NCI-H2107 treated with DMSO at 0.1 percent for 48 hours (cell line): ENCODE measurements around the gene FGF9.

Source experiments
- DNase-seq: peaks from one replicate; lab custom pipeline; 2025; ENCODE audit not compliant: unreplicated experiment; lab: John Stamatoyannopoulos, UW

The FGF9 gene

DNA sequence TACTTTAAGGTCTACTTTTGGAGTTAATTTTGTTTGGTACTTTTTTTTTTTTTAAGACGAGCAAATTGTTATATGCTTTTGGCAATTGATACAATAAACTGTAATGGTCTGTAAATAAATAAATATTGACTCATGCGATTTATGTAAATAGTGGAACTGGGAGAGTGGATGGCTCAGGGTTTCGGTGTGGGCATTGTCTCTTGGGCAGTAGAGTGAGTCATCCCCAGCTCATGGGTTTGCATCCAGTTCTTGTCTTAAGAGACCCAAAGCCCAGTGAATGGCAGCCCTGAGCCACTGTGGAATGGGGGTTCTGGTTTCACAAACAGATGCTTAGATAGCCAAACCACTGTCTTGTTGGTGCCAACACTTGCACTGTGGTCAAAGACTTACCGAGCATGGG, 33.0 kb downstream of the FGF9 start:
- DNase-seq, result no peak

DNA sequence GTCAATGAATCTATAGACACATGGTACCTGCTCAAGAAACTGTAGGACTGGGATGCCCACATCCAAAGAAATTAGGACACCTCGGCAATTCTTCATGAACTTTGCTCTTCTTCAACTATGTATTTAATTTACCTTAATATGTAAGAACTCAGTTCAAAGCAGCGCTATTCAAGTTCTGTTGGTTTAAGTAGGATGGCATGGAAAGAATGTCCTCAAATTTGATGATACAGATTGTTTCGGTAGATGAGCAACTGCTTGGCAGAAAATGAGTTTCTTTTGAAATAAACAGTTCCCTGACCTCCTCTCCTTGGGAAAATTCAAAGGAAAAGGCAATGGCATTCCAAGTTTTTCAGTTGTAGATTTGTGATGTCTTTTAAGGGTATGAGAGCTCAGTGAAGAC, 36.7 kb downstream of the FGF9 start:
- no peak for DNase-seq

DNA sequence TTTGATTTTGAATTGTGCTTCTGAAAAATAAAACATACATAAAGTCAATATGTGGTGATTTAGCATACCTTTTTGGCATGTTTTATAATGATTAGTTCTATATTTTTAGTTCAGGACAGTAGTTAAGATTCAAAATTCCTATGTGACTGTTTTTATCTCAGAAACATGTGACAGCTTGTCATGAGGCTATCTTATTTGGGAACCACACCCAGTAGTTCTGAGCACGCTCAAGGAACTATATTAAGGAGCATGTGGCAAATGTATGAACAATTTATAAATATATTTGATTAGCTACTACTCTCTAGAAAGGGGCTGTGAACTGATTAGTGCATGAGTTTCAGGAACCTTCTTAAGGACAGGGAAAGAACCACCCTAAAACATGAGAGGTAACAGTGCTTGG, 38.8 kb downstream of the FGF9 start:
- DNase-seq, result no peak

DNA sequence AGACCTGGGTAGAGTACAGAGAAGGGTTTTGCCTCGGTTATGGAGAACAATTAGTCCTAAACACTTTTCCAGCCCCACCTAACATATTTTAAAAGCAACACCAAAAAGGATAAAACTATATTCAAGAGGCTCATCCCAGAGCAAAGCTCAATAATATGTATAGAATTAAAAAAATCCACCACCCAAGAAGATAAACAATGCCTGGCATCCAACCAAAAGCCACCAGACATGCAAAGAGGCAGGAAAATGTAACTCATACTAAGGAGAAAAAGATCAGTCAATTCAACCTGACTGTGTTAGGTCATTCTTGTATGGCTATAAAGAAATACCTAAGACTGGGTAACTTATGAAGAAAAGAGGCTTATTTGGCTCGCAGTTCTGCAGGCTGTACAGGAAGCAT, 39.3 kb downstream of the FGF9 start:
- no peak for DNase-seq

DNA sequence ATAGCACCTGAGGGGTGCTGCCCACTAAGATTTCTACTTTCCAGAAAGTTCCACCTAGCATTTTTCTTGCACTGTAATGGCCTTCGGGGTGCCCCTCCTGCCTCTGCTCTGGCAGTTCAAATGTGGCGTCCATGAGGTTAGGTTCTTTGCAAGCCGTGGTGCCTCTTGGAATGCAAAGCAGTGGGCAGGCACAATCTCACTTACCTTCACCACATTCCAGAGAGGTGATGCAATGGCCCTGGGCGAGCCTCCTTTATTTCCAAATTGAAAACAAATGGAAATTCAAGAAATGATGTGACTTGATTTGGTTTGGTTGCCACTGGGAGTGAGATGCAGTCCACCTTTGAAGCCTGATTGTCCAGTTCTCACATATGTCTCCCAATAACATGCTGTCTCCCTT, 46.9 kb downstream of the FGF9 start:
- DNase-seq, result no peak

DNA sequence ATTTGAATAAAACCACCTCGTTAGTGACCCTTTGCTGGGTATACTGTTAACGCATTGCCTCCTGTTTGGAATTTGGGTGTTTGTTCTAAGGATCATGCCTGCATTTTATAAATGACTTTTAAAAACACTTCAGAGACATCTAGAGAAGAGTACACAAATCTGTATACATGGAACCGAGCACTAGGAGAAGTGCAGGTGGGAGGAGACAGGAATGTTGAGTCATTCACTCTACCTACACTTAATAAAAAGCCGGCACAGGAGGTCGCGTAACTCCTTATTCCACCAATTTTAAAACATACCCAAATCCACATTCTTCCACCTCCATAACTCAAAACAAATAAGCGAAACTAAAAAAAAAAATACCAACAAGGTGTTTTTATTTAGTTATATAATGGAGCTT, 48.6 kb downstream of the FGF9 start:
- DNase-seq, result no peak

DNA sequence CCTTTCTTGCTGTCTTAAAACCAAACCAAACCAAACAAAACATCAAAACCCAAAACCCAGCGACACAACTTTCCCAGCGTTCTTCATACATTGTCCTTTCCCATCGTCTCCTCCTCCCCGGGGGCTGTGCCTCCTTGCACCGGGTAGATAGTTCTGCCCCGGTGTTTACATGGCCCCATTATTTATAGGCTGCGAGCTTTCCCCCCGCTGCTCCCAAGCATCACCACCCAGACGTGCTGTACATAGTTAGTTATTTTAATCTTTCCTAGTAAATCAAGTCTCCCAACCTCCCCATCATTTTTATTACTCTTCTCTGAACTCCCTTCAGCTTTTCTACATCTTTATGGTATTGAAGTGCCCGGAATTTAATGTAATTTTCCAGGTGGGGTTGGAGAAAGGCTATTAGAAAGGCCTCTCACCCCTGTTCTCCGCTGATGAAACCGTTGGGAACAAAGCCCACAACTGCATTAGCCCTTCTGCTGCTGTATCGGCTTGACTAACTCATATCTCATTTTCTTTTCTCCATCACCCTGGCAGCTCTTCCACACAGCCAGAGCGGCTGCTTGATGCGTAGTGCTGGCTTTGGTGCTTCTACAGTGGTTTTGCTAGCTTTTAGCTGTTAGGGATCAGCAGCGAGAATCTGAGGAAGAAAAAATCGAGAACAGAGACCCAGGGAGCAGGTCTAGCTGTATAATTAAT, 53.1 kb downstream of the FGF9 start:
- no peak for DNase-seq

DNA sequence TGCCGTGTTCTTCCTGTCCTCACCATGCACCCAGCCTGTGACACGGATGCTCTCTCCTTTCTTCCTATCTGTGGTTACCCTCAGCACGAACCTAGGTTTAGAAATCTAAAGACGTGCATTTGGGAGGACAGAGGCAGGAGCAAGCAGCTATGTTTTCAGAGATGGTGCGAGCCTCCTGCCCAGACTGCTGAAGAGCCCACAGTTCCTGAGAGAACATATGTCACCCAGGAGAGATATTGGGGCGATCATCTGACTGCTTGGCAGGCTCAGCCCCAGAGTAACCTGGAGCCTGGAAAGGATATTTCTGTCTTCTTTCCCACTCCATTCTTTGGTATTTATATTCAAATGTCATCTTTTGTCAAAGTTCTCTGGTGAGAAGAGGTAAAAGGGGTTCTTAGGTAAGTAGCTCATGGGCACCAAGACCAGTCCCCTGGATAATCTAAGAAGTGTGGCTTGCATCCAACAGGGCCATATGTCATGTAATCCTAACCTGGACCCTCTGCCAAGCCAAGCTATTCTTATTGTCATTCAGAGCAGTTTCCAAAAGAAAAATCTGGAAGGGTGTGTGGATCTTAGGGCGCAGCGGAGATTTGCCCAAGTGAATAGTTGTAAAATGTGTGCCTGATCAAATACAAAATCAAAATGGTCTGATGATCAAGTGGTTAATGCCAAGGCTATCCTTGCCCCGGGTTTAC, 59.5 kb downstream of the FGF9 start:
- DNase-seq, result no peak

DNA sequence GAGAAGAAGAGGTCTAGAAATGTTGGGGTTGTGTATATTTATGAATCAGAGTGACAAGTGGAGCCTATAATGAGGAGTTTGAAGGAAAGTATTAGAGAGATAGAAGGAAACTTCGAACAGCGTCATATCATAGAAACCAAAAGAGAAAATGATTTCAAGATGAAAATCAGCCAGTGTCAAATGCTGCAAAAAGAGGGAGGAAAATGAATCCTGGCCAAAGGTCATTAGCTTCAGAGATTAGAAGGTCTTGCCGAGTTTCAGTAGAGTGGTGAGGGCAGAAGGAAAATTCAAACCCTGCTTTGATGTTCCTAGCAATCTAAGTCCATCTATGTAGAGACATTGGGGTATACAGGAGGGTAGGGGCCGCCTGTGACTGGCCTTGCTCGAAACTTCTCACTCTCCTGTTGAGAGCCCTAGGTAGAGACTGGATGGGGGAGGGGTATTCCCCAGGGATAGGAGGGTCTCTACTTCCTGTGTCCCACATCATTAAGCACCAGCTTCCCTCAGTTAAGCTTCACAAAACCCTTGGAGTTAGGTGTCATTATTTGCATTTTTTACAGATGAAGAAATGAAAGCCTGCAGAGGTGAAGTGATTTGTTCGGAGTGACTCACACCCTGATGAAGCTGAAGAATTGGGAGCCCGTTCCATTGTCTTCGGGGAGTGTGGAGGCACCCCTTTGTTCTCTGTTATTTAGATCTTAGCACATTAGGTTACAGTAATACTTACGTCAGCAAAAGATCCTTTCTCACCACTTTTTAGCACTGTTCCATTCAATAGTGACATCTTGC, 62.8 kb downstream of the FGF9 start:
- no peak for DNase-seq

DNA sequence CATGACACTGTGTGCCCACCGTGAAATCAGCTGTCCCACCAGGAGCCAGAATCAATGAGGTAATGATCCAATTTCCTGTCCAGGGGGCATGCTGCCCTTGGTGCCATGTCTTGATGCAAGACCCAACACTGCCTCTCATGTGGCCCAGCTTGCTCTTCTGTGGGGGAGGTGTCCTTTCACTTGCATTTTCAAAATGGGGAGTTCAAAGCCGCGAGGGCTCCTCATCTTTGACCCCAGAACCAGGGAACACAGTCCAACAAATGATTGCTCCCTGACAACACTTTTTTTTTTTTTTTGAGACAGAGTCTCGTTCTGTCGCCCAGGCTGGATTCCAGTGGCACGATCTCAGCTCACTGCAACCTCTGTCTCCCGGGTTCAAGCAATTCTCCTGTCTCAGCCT, 64.1 kb downstream of the FGF9 start:
- DNase-seq, result no peak

DNA sequence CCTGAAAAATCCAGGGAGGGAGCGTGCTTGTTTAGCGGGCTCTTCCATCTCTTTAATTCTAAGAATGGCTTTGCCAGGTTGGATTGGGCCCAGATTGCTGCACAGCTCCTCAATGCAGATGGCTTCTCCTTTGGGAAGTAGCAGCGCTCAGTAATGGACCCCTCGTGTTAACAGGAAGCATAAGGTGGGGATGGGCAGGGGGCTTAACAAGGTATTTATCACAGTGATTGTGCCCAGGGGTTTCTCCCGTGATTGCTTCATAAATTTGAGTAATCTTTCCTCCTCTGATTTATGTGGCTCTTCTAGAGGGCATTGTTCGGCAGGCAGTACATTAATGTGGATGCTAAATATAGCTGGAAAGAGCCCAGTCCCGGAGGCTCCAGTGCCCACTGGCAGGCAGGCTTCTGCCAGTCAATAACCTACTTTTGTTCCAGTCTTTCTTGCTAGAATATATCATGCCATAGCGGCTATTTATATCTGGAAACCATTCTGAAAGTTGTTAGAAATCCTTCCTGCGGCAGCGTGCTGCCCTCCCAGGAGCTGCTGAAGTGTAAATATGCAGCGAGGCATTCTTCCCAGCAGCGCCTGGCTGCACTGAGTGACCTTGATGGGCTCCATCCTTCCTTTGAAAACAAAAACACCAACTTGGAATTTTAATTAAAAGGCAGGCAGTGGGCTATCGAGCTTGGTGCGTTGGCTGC, 65.0 kb downstream of the FGF9 start:
- no peak for DNase-seq

DNA sequence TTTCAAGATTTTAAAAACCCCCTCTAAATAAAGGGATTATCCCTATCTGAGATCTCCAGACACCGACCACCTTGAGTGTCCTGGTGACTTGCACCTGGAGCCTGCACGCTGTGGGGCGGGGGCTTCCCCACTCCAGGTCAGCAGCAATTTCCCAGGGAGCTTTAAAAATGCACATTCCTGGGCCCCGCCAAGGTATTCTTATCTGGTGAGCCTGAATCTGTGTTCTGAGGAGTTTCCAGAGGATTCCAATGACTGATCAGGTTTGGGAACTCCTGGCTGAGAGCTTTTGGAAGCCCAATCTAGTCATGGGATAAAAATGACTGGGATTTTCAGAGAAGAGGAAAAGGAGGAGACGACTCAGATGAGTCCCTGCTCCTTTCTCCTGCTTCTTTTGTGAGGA, 66.1 kb downstream of the FGF9 start:
- no peak for DNase-seq

DNA sequence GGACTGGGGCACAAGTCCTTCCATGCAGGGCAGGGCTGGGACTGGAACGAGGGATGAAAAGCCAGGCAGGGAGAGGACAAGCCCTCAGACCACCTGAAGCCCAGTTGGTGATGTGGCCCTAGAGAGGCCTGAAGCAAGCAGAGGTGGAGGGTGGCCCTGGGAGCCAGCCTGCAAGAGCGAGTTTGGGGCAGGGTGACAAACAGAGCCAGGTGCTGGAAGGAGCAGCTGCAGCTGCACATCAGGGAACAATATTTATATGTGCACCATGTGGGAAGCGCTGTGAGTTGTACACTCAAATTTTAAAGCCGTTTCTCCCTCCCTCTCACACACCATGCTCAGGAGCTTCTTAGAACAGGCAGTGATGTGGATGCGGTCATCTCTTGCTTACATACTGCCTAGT, 67.8 kb downstream of the FGF9 start:
- DNase-seq, result no peak

DNA sequence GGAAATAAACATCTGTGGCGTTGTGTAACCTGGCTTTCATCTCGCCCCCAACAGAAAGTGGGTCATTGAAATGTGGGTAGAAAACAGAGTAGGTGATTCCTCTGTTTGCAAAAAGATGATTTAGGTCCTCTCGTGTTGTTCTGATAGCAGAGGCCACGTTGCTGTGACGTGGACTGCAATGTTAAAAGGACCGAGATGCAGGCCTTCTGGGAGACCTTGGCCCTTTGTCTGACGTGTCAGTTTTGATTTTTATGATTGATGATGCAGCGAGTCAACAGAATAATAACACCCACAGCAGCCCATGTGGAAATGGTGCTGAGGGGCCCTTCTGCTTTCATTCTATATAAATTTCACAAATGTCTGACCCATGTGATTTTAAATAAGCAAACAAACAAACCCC, 68.9 kb downstream of the FGF9 start:
- DNase-seq, result no peak

DNA sequence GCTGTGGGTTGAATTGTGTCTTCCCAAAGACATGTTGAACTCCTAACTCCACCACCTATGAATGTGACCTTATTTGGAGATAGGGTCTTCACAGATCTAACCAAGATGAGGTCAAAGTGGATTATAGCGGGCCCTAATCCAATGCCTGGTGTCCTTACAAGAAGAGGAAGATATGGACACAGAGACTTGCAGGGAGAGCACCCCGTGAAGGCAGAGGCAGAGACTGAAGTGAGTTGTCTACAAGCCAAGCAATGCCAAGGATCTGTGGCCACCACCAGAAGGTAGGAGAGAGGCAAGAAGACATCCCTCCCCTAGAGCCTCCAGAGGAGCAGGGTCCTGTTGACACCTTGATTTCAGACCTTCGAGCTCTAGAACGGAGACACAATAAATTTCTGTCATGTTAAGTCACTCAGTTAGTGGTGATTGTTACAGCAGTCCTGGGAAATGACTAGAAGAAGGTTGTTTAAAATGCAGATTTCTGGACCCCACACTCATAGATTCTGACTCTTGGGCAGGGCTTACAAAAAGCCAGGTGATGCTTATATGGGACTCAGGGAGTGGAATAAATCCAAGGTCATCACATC, 70.6 kb downstream of the FGF9 start:
- no peak for DNase-seq

DNA sequence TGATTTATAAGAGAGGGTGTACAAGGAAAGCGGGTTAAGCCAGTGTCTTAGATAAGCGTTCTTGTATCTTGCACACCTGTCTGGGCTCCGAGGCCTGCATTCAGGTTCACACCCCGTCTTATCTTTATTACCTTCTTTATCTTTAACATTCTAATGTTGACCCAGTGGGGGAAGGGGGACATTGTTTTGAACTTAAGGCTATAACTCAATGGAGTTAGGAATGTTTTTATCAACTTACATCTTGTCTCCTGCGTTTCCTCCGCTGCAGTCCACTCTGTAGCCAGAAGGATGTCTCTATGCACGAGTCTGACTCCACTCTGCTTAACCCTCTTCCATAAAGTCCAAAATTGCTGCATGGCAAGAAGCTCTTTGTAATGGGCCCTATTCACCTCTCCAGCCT, 71.2 kb downstream of the FGF9 start:
- no peak for DNase-seq

DNA sequence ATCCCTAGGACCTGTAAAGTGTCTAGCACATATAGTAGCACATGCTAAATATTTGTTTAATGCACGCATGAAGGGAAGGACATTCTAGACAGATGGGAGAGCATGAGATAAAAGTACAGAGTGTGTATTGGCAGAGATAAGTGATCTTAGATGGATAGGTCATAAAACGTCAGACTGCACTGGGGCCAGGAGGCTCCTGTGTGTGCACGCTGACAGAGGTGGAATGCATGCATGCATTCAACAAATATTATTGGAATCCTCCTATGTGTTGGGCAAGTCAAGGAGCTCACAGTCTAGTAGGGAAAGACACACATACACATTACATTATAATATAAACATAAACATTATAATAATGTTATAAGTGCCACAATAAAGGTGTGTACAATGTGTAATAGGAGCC, 73.3 kb downstream of the FGF9 start:
- no peak for DNase-seq

DNA sequence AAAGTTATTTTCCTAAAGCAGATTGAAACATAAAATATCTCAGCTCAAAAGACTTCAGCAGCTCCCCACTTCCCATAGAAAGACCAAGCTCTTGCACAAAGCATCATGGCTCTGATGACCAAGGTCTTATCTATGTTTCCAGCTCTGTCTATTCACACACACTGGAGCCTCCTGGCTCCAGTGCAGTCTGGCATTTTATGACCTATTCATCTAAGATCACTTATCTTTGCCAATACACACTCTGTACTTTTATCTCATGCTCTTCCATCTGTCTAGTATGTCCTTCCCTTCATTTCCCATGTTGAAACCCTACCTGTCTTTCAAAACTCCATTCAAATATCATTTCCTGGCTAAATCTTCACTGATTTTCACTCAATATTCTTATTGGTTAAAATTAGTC, 74.4 kb downstream of the FGF9 start:
- no peak for DNase-seq

DNA sequence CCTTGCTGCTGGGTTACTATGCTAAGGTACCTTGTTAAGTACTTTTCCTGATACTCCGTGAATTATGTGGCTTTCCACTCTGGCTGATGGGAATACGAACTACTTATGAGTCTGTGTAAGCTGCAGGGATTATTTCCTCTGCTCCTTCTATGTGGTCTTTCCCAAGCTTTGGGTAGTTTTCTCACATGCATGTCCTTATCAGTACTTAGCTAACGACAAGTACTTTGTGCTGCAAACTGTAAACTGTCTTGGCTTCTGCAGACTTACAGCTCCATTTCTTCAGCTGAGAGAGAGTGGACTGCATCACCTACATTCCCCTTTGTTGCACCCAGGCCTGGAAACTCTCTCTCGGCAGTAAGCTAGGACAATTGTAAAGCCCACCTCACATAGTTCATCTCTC, 76.6 kb downstream of the FGF9 start:
- DNase-seq, result no peak

DNA sequence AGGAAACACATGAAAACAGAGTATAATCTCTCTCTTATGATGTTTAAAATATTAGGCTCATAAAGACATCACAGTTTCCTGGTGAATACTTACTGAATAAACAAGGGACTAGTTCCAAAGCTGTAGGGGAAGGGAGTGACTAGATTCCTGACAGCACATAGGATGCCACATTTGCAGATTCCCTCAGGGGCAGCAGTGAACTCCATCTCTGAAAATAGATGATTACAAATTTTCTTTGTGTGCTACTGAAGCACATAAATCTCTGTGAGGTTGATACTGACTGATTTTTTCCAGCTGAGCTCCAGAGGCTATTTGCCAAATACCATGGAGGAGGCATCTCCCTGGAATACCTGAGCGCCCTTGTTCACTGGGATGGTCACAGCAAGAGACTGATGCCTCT, 77.3 kb downstream of the FGF9 start:
- no peak for DNase-seq

DNA sequence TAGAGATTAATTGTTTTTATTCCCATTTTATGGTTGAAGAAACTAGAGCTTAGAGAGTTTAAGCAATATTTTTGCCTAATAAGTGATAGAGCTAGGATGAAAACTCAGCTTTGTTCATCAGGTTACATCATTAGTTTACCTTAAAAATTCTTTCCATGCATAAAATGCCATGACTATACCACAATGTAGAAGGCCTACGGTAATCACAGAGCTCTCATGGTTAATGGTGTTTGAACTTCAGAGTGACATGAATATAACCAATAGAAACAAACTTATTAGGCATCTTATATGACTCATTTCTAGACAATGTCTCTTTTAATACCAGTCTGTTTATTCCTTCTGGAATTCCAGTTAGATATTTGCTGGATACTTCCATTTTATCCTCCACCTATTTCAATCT, 78.5 kb downstream of the FGF9 start:
- DNase-seq, result no peak
